H1 (cell line): ENCODE results near the gene ZSCAN22. TPM values are rescaled to one million over a fixed set of nuclear protein-coding genes. Genes with fewer than 3 reads are reported as not detected.
A peak's percentile ranks its signal among the peaks of the same experiment; 100 is the strongest.

ENCODE experiments used
- CTCF ChIA-PET: fragments of 300-600 bp; sonication (Branson Sonifier 250); formaldehyde crosslinking; loops from one replicate; lab custom pipeline; 2021; ENCODE audit not compliant: partially characterized antibody; lab: Charles Lee
- POLR2A ChIA-PET: fragments of 300-600 bp; sonication (Branson Sonifier 250); formaldehyde crosslinking; loops from one replicate; lab custom pipeline; 2021; ENCODE audit warnings: inconsistent platforms; ENCODE audit not compliant: partially characterized antibody; lab: Charles Lee
- DNase-seq, 2 experiments: peaks; one replicate each; pipeline versions ENCODE4 v3.0.0 to v3.0.0-alpha.2; 2010 to 2022; ENCODE audit warnings: low spot score in 2 of 2, low read depth in 1 of 2, mixed read lengths in 1 of 2
- FAIRE-seq: peaks from 2 replicates; lab custom pipeline; 2011; peaks lifted over from hg19 to GRCh38; lab: Jason Lieb, UNC
- H2AFZ ChIP-seq: 2 replicates; pipeline ENCODE4 v1.8.1; 2012; ENCODE audit warnings: low read length, inconsistent platforms
- H2AK5ac ChIP-seq: 2 replicates; pipeline ENCODE4 v1.6.1; 2013; ENCODE audit warnings: low read depth, low read length
- H2BK120ac ChIP-seq: replicated peaks from 2 replicates; pipeline ENCODE3; 2013; ENCODE audit warnings: low read depth, low read length, inconsistent platforms
- H2BK12ac ChIP-seq: 2 replicates; pipeline ENCODE4 v1.6.1; 2013; ENCODE audit warnings: low read depth, low read length
- H2BK15ac ChIP-seq: 2 replicates; pipeline ENCODE4 v1.6.1; 2013; ENCODE audit warnings: low read length
- H2BK20ac ChIP-seq: 2 replicates; pipeline ENCODE4 v1.6.1; 2013; ENCODE audit warnings: low read length
- H2BK5ac ChIP-seq: 2 replicates; pipeline ENCODE4 v1.6.1; 2013; ENCODE audit warnings: low read depth, low read length
- H3K14ac ChIP-seq: 2 replicates; pipeline ENCODE4 v1.6.1; 2013; ENCODE audit warnings: inconsistent platforms; ENCODE audit not compliant: insufficient read length
- H3K18ac ChIP-seq: 2 replicates; pipeline ENCODE4 v1.6.1; 2013; ENCODE audit warnings: low read length; ENCODE audit errors: extremely low read depth
- H3K23ac ChIP-seq: 2 replicates; pipeline ENCODE4 v1.6.1; 2013; ENCODE audit warnings: inconsistent platforms; ENCODE audit not compliant: insufficient read length
- H3K23me2 ChIP-seq: 2 replicates; pipeline ENCODE4 v1.6.1; 2013; ENCODE audit warnings: low read depth, low read length
- H3K27ac ChIP-seq: 2 replicates; pipeline ENCODE4 v1.6.1; 2011; ENCODE audit warnings: low read depth, low read length, inconsistent platforms
- H3K27me3 ChIP-seq, 4 experiments: replicated peaks in 1 of 4; 1 replicate in 1 of 4; 2 replicates in 3 of 4; pipeline versions ENCODE4 v1.6.1 to v1.8.1; 2011 to 2013; ENCODE audit warnings: low read length in 3 of 4, mild to moderate bottlenecking in 3 of 4, inconsistent platforms in 2 of 4, mixed read lengths in 2 of 4, moderate library complexity in 1 of 4; ENCODE audit not compliant: control insufficient read depth in 3 of 4, insufficient read depth in 3 of 4; ENCODE audit errors: extremely low read depth in 1 of 4
- H3K36me3 ChIP-seq, 4 experiments: 2 replicates each; pipeline versions ENCODE4 v1.6.1 to v1.8.1; 2011 to 2013; ENCODE audit warnings: mild to moderate bottlenecking in 4 of 4, low read length in 3 of 4, moderate library complexity in 2 of 4, control low read depth in 1 of 4, inconsistent platforms in 1 of 4; ENCODE audit not compliant: insufficient read depth in 4 of 4, control insufficient read depth in 2 of 4
- H3K4ac ChIP-seq: replicated peaks from 2 replicates; pipeline ENCODE3; 2013; ENCODE audit warnings: low read length, low read depth, mixed read lengths, inconsistent platforms; ENCODE audit not compliant: insufficient read length
- H3K4me1 ChIP-seq, 4 experiments: replicated peaks in 1 of 4; 1 replicate in 1 of 4; 2 replicates in 3 of 4; pipeline versions ENCODE4 v1.6.1 to v1.8.1; 2011 to 2013; ENCODE audit warnings: low read length in 3 of 4, inconsistent platforms in 2 of 4, mixed read lengths in 1 of 4; ENCODE audit not compliant: insufficient read depth in 4 of 4, control insufficient read depth in 3 of 4
- H3K4me2 ChIP-seq, 2 experiments: 2 replicates each; pipeline versions ENCODE4 v1.6.1 to v1.8.1; 2011 to 2013; ENCODE audit warnings: low read depth in 2 of 2, low read length in 2 of 2, control low read depth in 1 of 2, inconsistent platforms in 1 of 2, mild to moderate bottlenecking in 1 of 2; ENCODE audit not compliant: insufficient read depth in 1 of 2
- H3K4me3 ChIP-seq, 4 experiments: fragments of 200-600, 300-600 bp in 1 of 4; sonication (generic), shearing (Covaris generic), sonication (Bioruptor Twin) in 1 of 4; 2 replicates each; pipeline versions ENCODE4 v1.5.1 to v1.8.1; 2011 to 2016; ENCODE audit warnings: low read length in 4 of 4, low read depth in 3 of 4, control low read depth in 2 of 4, inconsistent platforms in 2 of 4, mild to moderate bottlenecking in 2 of 4, mixed read lengths in 1 of 4, moderate library complexity in 1 of 4; ENCODE audit not compliant: insufficient read depth in 2 of 4; ENCODE audit errors: extremely low read depth in 1 of 4
- H3K56ac ChIP-seq: replicated peaks from 2 replicates; pipeline ENCODE3; 2013; ENCODE audit warnings: low read depth, mild to moderate bottlenecking, mixed read lengths, low read length, inconsistent platforms; ENCODE audit not compliant: insufficient read length
- H3K79me1 ChIP-seq: 2 replicates; pipeline ENCODE4 v1.6.1; 2013; ENCODE audit warnings: low read depth, low read length, control low read depth
- H3K79me2 ChIP-seq, 2 experiments: 2 replicates each; pipeline versions ENCODE4 v1.6.1 to v1.8.1; 2012 to 2013; ENCODE audit warnings: low read length in 2 of 2, mild to moderate bottlenecking in 2 of 2, inconsistent platforms in 1 of 2; ENCODE audit not compliant: insufficient read depth in 2 of 2, control insufficient read depth in 1 of 2
- H3K9ac ChIP-seq, 4 experiments: replicated peaks in 1 of 4; 1 replicate in 1 of 4; 2 replicates in 3 of 4; pipeline versions ENCODE4 v1.6.1 to v1.8.1; 2011 to 2013; ENCODE audit warnings: low read depth in 3 of 4, low read length in 3 of 4, control low read depth in 2 of 4, mild to moderate bottlenecking in 2 of 4, moderate library complexity in 2 of 4, inconsistent platforms in 1 of 4; ENCODE audit errors: extremely low read depth in 1 of 4
- H3K9me3 ChIP-seq, 2 experiments: 2 replicates each; pipeline versions ENCODE4 v1.6.1 to v1.8.1; 2012 to 2013; ENCODE audit warnings: mild to moderate bottlenecking in 2 of 2, moderate library complexity in 2 of 2, control low read depth in 1 of 2, inconsistent platforms in 1 of 2, low read depth in 1 of 2, low read length in 1 of 2, mixed read lengths in 1 of 2; ENCODE audit not compliant: insufficient read depth in 2 of 2
- H4K20me1 ChIP-seq, 2 experiments: replicated peaks in 1 of 2; 2 replicates each; pipeline versions ENCODE3 to v1.8.1; 2011 to 2013; ENCODE audit warnings: inconsistent platforms in 2 of 2, low read length in 2 of 2, mild to moderate bottlenecking in 1 of 2; ENCODE audit not compliant: insufficient read depth in 2 of 2, control insufficient read depth in 1 of 2
- H4K5ac ChIP-seq: 2 replicates; pipeline ENCODE4 v1.6.1; 2013; ENCODE audit warnings: low read length, low read depth, mixed read lengths, inconsistent platforms; ENCODE audit not compliant: insufficient read length
- H4K8ac ChIP-seq: 2 replicates; pipeline ENCODE4 v1.8.0; 2013; ENCODE audit warnings: mild to moderate bottlenecking, moderate library complexity, low read length, inconsistent platforms; ENCODE audit not compliant: insufficient read depth; ENCODE audit errors: extremely low read depth
- H4K91ac ChIP-seq: replicated peaks from 2 replicates; pipeline ENCODE3; 2013; ENCODE audit warnings: low read length, mixed read lengths, inconsistent platforms; ENCODE audit not compliant: insufficient read length
- CBX8 ChIP-seq: fragments of 300-800, 300-1000 bp; sonication (generic); IDR thresholded peaks from 2 replicates; pipeline ENCODE4 v1.7.1; 2016; ENCODE audit warnings: low read depth, low read length, borderline replicate concordance
- CHD1 ChIP-seq: IDR thresholded peaks from 2 replicates; pipeline ENCODE4 v1.6.1; 2012; ENCODE audit warnings: low read depth, low read length, improper control_type of control experiment
- EZH2 ChIP-seq: fragments of 200-600 bp; sonication (generic); IDR thresholded peaks from 2 replicates; pipeline ENCODE4 v1.7.1; 2012; ENCODE audit warnings: low read depth, mild to moderate bottlenecking, moderate library complexity, low read length, inconsistent platforms; ENCODE audit not compliant: severe bottlenecking
- KDM1A ChIP-seq: fragments of 200-600, 300-600 bp; sonication (generic); IDR thresholded peaks from 2 replicates; pipeline ENCODE4 v1.7.1; 2016; ENCODE audit warnings: mild to moderate bottlenecking, low read length, borderline replicate concordance
- SIX5 ChIP-seq: IDR thresholded peaks from 2 replicates; pipeline ENCODE4 v1.6.1; 2011; ENCODE audit warnings: mild to moderate bottlenecking, low read depth, low read length
- SUZ12 ChIP-seq: fragments of 200-600 bp; sonication (generic); IDR thresholded peaks from 2 replicates; pipeline ENCODE4 v1.6.1; 2012; ENCODE audit warnings: mild to moderate bottlenecking, inconsistent platforms, low read length, moderate library complexity, mixed read lengths
- TAF1 ChIP-seq: IDR thresholded peaks from 2 replicates; pipeline ENCODE4 v1.6.1; 2011; ENCODE audit warnings: mild to moderate bottlenecking, low read depth, low read length
- TCF12 ChIP-seq: IDR thresholded peaks from 2 replicates; pipeline ENCODE4 v1.6.1; 2011; ENCODE audit warnings: low read depth, mild to moderate bottlenecking, low read length
- WGBS, 2 experiments: shearing (Covaris generic) in 1 of 2; methylation state at CpG; one replicate each; pipeline versions ENCODE4 v1.1.6 to v1.1.7; 2013 to 2015; ENCODE audit warnings: low lambda C conversion rate in 2 of 2, mixed read lengths in 2 of 2, inconsistent platforms in 1 of 2, low coverage in 1 of 2, missing lambda C conversion rate in 1 of 2; ENCODE audit not compliant: insufficient replicate concordance in 2 of 2, insufficient coverage in 1 of 2, insufficient read length in 1 of 2; ENCODE audit errors: extremely low coverage in 1 of 2, missing lambda C conversion rate in 1 of 2; 5-methylcytosine and 5-hydroxymethylcytosine counted together
- polyA plus RNA-seq, 7 experiments: library from polyadenylated mRNA; depleted of rRNA in 3 of 7; stranded (reverse) in 5 of 7; unstranded in 2 of 7; fragments of >200 nt in 5 of 7; fragments of 200-250 nt in 2 of 7; gene quantifications; 1 replicate in 5 of 7; 2 replicates in 1 of 7; 4 replicates in 1 of 7; pipeline versions ENCODE4 v1.2.1 to v1.2.3, GENCODE V29; 2011 to 2013; ENCODE audit warnings: missing spikeins in 2 of 7, mixed read lengths in 2 of 7
- total RNA-seq: library from RNA; stranded (reverse); fragmentation: NEBNext Ultra II Directional; extraction: Animal tissue kit (Norgen Biotek cat#: 25700); gene quantifications from 2 replicates; pipeline ENCODE4 v1.2.1, GENCODE V29; 2021
- TF ChIP-seq, protein P1 (sequence below): IDR thresholded peaks from 2 replicates; pipeline ENCODE4 v1.6.1; 2011; ENCODE audit warnings: low read depth, mild to moderate bottlenecking, low read length; ENCODE audit not compliant: insufficient read depth

Gene ZSCAN22
- total and polyA plus RNA-seq, 2 of the 8 experiments (the other 6 are each of a cell fraction or from before 2014, with no cell fraction given): 3.2 to 3.3 TPM

- no peaks in the 10 kb centered on the region for H3K79me2 ChIP-seq
- WGBS, 2 experiments: 90% methylated on average over 10 of the region's 10 CpGs; no CpG with 5 or more reads in 1 of the 2 experiments
- POLR2A ChIA-PET: interaction anchor here (1.0 to 3.6 kb wide), 8 partner anchors 7 to 194 kb away, joined by 3 to 25 read pairs (median 5); partner anchors contain the start of genes ERVK3-1, ZNF544, ZNF8 and ZSCAN22
- CTCF ChIA-PET: interaction anchor here (0.5 to 3.0 kb wide), 7 partner anchors 10 to 138 kb away, joined by 3 to 13 read pairs (median 3); no protein-coding TSS in a partner anchor
- no peaks in the 10 kb centered on the region for H3K4me1 ChIP-seq
- FAIRE-seq (no peak), DNase-seq (no peak)
- H2BK12ac ChIP-seq: no peak overlapping the region
- H2BK20ac ChIP-seq: no peak overlapping the region
- peaks cover 3% of the 10 kb centered on the region for H3K79me1 ChIP-seq
- H2BK120ac ChIP-seq: no peak overlapping the region
- H3K56ac ChIP-seq: no peak overlapping the region
- H2BK5ac ChIP-seq: peak overlapping the region; percentile 13
- H2BK15ac ChIP-seq: no peak overlapping the region
- no peak overlapping the region for H3K27ac ChIP-seq
- H3K23me2 ChIP-seq: no peaks in the 10 kb centered on the region
- no peak overlapping the region for H3K18ac ChIP-seq
- no peak overlapping the region for H2AK5ac ChIP-seq
- no peak overlapping the region for H3K4me2 ChIP-seq
- TF ChIP-seq SIX5 (no peak), TAF1 (no peak), CBX8 (no peak), EZH2 (no peak), SUZ12 (no peak), KDM1A (no peak), TCF12 (no peak), CHD1 (no peak)
- TF ChIP-seq, protein P1, sequence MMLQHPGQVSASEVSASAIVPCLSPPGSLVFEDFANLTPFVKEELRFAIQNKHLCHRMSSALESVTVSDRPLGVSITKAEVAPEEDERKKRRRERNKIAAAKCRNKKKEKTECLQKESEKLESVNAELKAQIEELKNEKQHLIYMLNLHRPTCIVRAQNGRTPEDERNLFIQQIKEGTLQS: no peak
- H3K9ac ChIP-seq: no peak overlapping the region; a peak in 1 of 7 replicates
- H3K4ac ChIP-seq: no peak overlapping the region
- H4K20me1 ChIP-seq: peaks cover 6 to 19% of the 10 kb centered on the region in 2 experiments
- no peak overlapping the region for H3K4me3 ChIP-seq
- no peak overlapping the region for H4K91ac ChIP-seq
- H2AFZ ChIP-seq: no peak overlapping the region
- peaks cover 0 to 9% (median 6%) of the 10 kb centered on the region in 4 experiments; a peak in 3 of 8 replicates for H3K36me3 ChIP-seq
- H3K23ac ChIP-seq: no peak overlapping the region
- H4K5ac ChIP-seq: no peak overlapping the region
- no peaks in the 10 kb centered on the region; a peak in 1 of 7 replicates for H3K27me3 ChIP-seq
- no peaks in the 10 kb centered on the region for H3K9me3 ChIP-seq
- no peak overlapping the region for H4K8ac ChIP-seq
- no peak overlapping the region for H3K14ac ChIP-seq
Measured at GRCh38 chr19:58319241-58319640, 7.6 kb upstream of the ZSCAN22 start.
